HEK293 (cell line): ENCODE results near the gene BCL2L1.

Experiments used
- CTCF ChIA-PET: fragments of 350-600 bp; formaldehyde crosslinking; extraction: SDS; loops from one replicate; lab custom pipeline; 2021; ENCODE audit warnings: antibody characterized with exemption; lab: Yijun Ruan, JAX
- POLR2A ChIA-PET: fragments of 300-600 bp; formaldehyde crosslinking; extraction: SDS; loops from one replicate; lab custom pipeline; 2020; ENCODE audit warnings: antibody characterized with exemption, inconsistent platforms; lab: Yijun Ruan, JAX
- H3K27ac ChIP-seq: fragments of 200-500 bp; sonication (Bioruptor generic); 2 replicates; pipeline ENCODE4 v1.5.1; 2014; ENCODE audit warnings: low read depth, low read length, control low read depth, inconsistent platforms; ENCODE audit errors: extremely low read depth
- H3K36me3 ChIP-seq, 2 experiments: fragments of 200-500 bp in 1 of 2; sonication (Bioruptor generic) in 1 of 2; 1 replicate in 1 of 2; 2 replicates in 1 of 2; pipeline ENCODE4 v1.5.1; 2014 to 2017; ENCODE audit warnings: inconsistent platforms in 2 of 2, low read length in 2 of 2; ENCODE audit not compliant: control insufficient read depth in 2 of 2, insufficient read depth in 1 of 2
- H3K4me1 ChIP-seq: fragments of 200-500 bp; sonication (Bioruptor generic); 2 replicates; pipeline ENCODE4 v1.5.1; 2014; ENCODE audit warnings: mild to moderate bottlenecking, low read length, inconsistent platforms; ENCODE audit not compliant: control insufficient read depth, insufficient read depth
- H3K4me3 ChIP-seq: 2 replicates; pipeline ENCODE4 v1.5.1; 2011; ENCODE audit warnings: low read depth, mild to moderate bottlenecking, control low read depth, low read length, moderate library complexity
- H3K9me3 ChIP-seq: fragments of 200-500 bp; sonication (Bioruptor generic); 2 replicates; pipeline ENCODE4 v1.5.1; 2014; ENCODE audit warnings: low read depth, low read length, inconsistent platforms; ENCODE audit not compliant: control insufficient read depth, insufficient read depth
- GLIS1 ChIP-seq: fragments of 450-650 bp; formaldehyde crosslinking; IDR thresholded peaks from 2 replicates; pipeline ENCODE4 v1.5.1; 2016; ENCODE audit warnings: missing biosample characterization, missing genetic modification characterization
- KLF17 ChIP-seq: fragments of 450-650 bp; formaldehyde crosslinking; IDR thresholded peaks from 2 replicates; pipeline ENCODE4 v1.5.1; 2016; ENCODE audit warnings: missing biosample characterization, missing genetic modification characterization
- SALL2 ChIP-seq: fragments of 450-650 bp; formaldehyde crosslinking; IDR thresholded peaks from 2 replicates; pipeline ENCODE4 v1.5.0; 2017; ENCODE audit warnings: missing biosample characterization, mild to moderate bottlenecking, missing genetic modification characterization, borderline replicate concordance
- SCRT2 ChIP-seq: fragments of 450-650 bp; formaldehyde crosslinking; IDR thresholded peaks from 2 replicates; pipeline ENCODE4 v1.5.1; 2016; ENCODE audit warnings: missing biosample characterization, missing genetic modification characterization
- SP7 ChIP-seq: fragments of 450-650 bp; formaldehyde crosslinking; IDR thresholded peaks from 2 replicates; pipeline ENCODE4 v1.5.1; 2016; ENCODE audit warnings: missing biosample characterization, missing genetic modification characterization
- ZBTB44 ChIP-seq: fragments of 450-650 bp; IDR thresholded peaks from 2 replicates; pipeline ENCODE4 v1.5.1; 2018; ENCODE audit warnings: missing biosample characterization, mild to moderate bottlenecking, missing genetic modification characterization
- ZNF214 ChIP-seq: fragments of 450-650 bp; formaldehyde crosslinking; IDR thresholded peaks from 2 replicates; pipeline ENCODE4 v1.5.1; 2017; ENCODE audit warnings: missing biosample characterization, mild to moderate bottlenecking, missing genetic modification characterization, borderline replicate concordance
- ZNF530 ChIP-seq: fragments of 450-650 bp; formaldehyde crosslinking; IDR thresholded peaks from 2 replicates; pipeline ENCODE4 v1.5.1; 2016; ENCODE audit warnings: low read depth, missing biosample characterization, missing genetic modification characterization
- ZNF560 ChIP-seq: fragments of 450-650 bp; formaldehyde crosslinking; IDR thresholded peaks from 2 replicates; pipeline ENCODE4 v1.5.1; 2017; ENCODE audit warnings: missing biosample characterization, missing genetic modification characterization, borderline replicate concordance
- ZNF621 ChIP-seq: fragments of 450-650 bp; formaldehyde crosslinking; IDR thresholded peaks from 2 replicates; pipeline ENCODE4 v1.5.1; 2017; ENCODE audit warnings: missing biosample characterization, missing genetic modification characterization
- ZNF626 ChIP-seq: fragments of 450-650 bp; sonication (Bioruptor Pico); formaldehyde crosslinking; IDR thresholded peaks from 2 replicates; pipeline ENCODE4 v1.5.1; 2018; ENCODE audit warnings: missing biosample characterization, missing genetic modification characterization, inconsistent platforms
- ZNF692 ChIP-seq: fragments of 450-650 bp; formaldehyde crosslinking; IDR thresholded peaks from 2 replicates; pipeline ENCODE4 v1.5.1; 2016; ENCODE audit warnings: missing biosample characterization, missing genetic modification characterization

BCL2L1 gene

GRCh38 chr20:31679357-31680285 is 43.0 kb downstream of the BCL2L1 start:
- no peaks in the 10 kb centered on the region; a peak in 1 of 3 replicates for H3K36me3 ChIP-seq
- peaks cover 7% of the 10 kb centered on the region for H3K4me1 ChIP-seq
- H3K9me3 ChIP-seq: no peaks in the 10 kb centered on the region
- TF ChIP-seq GLIS1 (tag by site-specific recombination) (no peak), ZNF626 (tag by site-specific recombination) (no peak)
- H3K4me3 ChIP-seq: no peak overlapping the region
- POLR2A ChIA-PET: no interaction called here
- H3K27ac ChIP-seq: no peak overlapping the region
- CTCF ChIA-PET: interaction anchor here (0.7 to 1.5 kb wide), 3 partner anchors 10 to 15 kb away, joined by 3 to 6 read pairs (median 4); no protein-coding TSS in a partner anchor

GRCh38 chr20:31678389-31679356 is 44.0 kb downstream of the BCL2L1 start:
- CTCF ChIA-PET: interaction anchor here (1.1 to 1.7 kb wide), 2 partner anchors 17 to 45 kb away, joined by 5 to 6 read pairs; no protein-coding TSS in a partner anchor
- POLR2A ChIA-PET: interaction anchor here (0.6 to 1.1 kb wide), 3 partner anchors 13 to 43 kb away, joined by 3 to 5 read pairs (median 3); no protein-coding TSS in a partner anchor
- peaks cover 7% of the 10 kb centered on the region for H3K4me1 ChIP-seq
- H3K4me3 ChIP-seq: no peak overlapping the region
- no peaks in the 10 kb centered on the region; a peak in 1 of 3 replicates for H3K36me3 ChIP-seq
- no peak overlapping the region for H3K27ac ChIP-seq
- H3K9me3 ChIP-seq: no peaks in the 10 kb centered on the region
- TF ChIP-seq KLF17 (tag by site-specific recombination) (no peak), SP7 (peak; percentile 28; the same call in 1 of the 2 replicates), ZBTB44 (tag by site-specific recombination) (no peak), ZNF214 (tag by site-specific recombination) (no peak), ZNF530 (tag by site-specific recombination) (no peak), ZNF692 (peak; percentile 36; the same call in 1 of the 2 replicates), ZNF560 (tag by site-specific recombination) (no peak), SALL2 (tag by site-specific recombination) (no peak), SCRT2 (tag by site-specific recombination) (peak; percentile 42; the same call in 1 of the 2 replicates), ZNF621 (tag by site-specific recombination) (no peak)
